KG1 (cell line): Measurements from ENCODE around the gene GNG14.
A peak's percentile ranks its signal among the peaks of the same experiment; 100 is the strongest.
"Not testable (repeated sequence)": the region's sequence is repeated elsewhere in the genome, so short reads cannot be mapped to it uniquely, and the experiment has no call there.

Experiments
- DNase-seq: peaks from one replicate; lab custom pipeline; 2025; lab: John Stamatoyannopoulos, UW

The GNG14 gene

GRCh38 chr19:12687496-12688196, at the start of gene GNG14:
Gene GNG14 (plus strand): TSS chr19:12687998. CDS start chr19:12688049, 51 bp downstream.
- DNase-seq, result no peak

- DNase-seq, result no peak
Measured at GRCh38 chr19:12638611-12639182, 49.1 kb upstream of the GNG14 start.

DNA sequence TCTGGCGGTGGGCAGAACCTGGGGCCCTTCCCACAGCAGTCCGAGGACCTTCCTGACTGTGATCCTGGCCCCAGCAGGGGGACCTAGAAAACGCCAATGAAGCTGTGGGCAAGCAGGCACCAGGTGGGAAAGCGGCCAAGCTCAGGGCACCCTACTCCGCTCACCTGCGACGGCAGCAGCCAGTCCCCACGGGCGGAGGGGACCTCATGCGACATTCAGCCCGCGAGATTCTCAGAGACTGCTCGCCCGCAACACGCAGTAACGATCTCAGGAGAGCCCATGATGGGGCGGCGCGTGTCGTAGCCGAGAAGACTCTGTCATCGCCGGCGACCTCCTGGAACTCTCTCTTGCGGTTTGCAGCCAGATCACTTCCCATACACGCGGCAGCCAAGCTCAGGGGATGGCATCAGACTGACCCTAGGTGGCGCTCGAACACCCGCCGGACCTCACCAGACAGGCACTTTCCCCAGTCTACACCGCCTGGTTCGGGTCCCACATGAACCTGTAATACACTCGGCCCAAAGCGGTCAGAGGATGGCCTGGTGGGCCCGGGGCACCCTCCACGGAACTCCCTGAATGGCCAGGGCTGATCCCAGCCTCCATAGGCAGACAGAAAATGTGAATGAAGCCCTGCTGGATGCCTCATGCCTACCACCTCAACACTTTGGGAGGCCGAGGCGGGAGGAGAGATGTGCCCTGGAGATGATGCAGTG, 47.7 kb upstream of the GNG14 start:
- peak; percentile 43 for DNase-seq

DNA sequence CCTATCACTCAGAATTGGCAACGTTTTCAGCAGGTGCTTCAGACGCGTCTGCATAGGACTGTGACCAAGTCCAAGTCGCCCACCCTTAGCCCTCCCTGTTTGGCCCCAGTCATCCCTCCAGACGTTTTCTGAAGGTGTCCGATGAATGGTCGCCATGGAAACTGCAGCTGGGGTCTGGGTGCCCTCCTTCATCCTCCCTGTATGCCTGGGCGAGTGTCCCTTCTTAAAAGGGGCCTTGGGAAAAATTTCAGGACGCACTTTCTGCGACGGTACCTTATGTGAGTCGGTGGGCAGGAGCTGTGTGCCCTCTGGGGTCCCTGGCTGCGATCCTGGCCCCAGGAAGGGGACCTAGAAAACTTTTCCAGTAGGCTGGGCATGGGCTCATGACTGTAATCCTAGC, 46.3 kb upstream of the GNG14 start:
- DNase-seq, result no peak

DNA sequence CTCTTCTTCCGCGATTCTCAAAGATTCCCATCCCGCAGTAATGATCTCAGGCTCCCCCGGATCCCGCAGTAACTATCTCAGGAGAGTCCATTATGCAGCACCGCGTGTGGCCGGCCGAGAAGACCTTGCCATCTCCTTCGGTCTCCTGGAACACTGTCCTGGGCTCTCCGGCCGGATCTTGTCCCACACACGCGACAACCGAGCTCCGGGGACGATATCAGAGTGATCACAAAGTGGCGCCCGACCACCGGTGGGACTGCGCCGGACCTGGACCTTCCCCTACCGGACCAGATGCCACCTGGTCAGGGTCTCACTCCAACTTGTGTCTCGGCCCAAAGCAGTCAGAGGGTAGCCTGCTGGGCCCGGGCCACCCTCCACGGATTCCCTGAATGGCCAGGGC, 45.3 kb upstream of the GNG14 start:
- DNase-seq, result no peak

DNA sequence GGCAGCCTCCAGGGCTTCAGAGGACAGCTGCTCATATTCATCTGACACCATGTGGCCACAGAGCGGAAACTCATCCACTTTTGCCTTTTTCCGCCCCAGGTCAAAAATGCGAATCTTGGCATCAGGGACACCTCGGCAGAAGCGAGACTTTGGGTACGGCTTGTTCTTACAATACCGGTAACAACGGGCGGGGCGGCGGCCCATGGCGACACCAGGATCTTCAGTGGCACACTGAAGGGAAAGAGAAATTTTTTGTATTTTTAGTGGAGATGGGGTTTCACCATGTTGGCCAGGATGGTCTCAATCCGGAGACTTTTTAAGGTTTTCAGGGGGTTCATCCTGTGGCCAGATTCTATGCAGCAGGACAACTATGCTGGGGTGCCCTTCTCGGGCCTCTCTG, 44.1 kb upstream of the GNG14 start:
- not testable (repeated sequence) for DNase-seq

GRCh38 chr19:12646551-12646950, 41.2 kb upstream of the GNG14 start:
- DNase-seq, result no peak

- DNase-seq, result no peak
Measured at GRCh38 chr19:12647047-12647446, 40.8 kb upstream of the GNG14 start.

DNA sequence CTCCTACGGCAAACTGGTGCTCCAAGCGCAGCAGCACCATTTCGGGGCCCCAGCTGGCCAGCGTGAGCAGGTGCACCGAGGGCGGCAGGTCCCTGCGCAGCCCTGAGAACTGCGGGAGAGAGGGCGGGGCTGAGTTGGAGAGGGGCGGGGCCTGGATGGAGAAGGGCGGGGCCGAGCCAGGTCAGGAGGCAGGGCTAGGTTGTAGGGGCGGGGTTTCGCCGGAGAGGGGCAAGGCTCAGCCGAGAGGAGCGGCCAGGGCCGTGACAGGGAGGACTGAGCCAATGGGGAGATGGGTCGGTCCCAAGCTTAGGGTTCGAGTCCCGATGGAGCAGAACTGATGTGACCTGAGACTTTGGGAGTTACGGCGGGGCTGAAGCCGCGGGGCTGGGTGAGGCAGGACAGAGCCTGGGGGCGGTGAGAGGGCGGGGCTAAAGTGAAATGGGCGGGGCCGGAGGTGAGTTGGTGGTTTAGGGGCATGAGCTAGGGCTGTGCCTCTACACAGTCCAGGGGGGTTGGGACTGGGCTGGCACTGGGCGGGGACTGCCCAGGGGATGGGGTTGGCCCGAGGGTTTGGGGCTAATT, 40.2 kb upstream of the GNG14 start:
- DNase-seq, result no peak

- no peak for DNase-seq
Measured at GRCh38 chr19:12648088-12648487, 39.7 kb upstream of the GNG14 start.

DNA sequence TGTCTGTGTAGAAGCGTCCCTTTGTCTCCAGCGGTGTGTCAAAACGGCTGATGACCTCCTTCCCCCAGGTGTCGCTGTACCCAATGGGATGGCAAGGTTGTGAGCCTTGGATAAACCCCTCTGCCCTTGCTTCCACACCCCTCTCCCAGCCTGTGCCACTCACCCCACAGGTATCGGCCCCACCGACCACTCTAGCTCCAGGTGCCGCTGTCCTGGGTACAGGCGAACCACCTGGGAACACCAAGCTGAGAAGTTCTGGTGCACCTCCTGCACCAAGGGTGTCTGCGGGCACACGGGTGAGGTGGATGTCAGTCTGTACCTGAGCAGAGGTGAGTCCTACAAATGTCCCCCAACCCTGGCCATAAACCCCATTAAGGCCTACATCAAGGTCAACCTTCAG, 37.9 kb upstream of the GNG14 start:
- DNase-seq, result no peak

- no peak for DNase-seq
Measured at GRCh38 chr19:12652219-12652618, 35.6 kb upstream of the GNG14 start.

GRCh38 chr19:12655546-12655945, 32.3 kb upstream of the GNG14 start:
- DNase-seq, result no peak

DNA sequence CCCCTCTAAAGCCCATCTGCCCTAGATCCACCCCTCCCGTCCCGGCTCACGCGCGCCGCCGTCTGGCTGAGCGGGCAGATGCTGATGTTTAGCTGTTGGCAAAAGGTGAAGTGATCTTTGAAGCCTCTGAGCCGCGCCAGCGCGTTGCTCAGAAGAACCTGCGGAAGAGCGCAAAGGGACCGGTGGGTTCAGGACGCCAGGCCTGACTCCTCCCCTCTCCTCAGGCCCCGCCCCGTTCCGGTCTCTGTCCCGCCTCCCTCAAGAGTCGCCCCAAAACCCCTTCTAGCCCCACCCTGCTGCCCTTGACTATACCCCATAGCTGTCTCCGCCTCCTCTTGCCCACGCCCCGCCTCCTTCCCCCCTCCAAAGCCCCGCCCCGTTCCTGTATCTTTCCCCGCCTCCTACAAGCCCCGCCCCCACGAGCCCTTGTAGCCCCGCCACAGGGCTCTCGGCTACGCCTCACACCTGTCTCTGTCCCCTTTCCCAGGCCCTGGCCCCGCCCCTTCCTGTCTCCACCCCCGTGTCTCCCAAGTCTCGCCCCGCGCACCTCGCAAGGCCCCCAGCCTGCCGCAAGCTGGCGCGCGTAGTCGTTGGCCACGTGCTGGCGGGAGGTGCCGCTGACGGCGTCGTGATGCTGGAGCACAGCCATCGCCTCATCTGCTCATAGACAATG, 30.8 kb upstream of the GNG14 start:
- no peak for DNase-seq

DNA sequence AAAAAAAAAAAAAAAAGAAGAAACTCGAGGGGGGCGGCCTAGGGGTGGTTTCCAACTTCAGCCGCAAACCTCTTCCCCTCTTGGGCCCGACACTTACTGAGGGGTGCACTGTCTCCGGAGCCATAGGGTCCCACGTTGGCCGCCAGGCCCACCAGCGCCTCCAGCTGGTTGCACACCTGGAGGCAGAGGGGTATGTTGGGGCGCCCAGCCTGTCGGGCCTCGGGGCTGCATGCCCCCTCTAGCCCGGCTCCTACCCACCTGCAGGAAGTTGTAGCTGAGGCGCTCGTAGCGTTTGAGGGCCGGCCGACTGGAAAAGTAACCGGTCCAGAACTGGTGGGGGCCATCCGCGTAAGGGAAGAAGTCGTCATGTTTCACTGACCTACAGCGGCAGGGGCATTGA, 29.8 kb upstream of the GNG14 start:
- no peak for DNase-seq

- DNase-seq, result no peak
Measured at GRCh38 chr19:12660980-12661379, 26.8 kb upstream of the GNG14 start.

DNA sequence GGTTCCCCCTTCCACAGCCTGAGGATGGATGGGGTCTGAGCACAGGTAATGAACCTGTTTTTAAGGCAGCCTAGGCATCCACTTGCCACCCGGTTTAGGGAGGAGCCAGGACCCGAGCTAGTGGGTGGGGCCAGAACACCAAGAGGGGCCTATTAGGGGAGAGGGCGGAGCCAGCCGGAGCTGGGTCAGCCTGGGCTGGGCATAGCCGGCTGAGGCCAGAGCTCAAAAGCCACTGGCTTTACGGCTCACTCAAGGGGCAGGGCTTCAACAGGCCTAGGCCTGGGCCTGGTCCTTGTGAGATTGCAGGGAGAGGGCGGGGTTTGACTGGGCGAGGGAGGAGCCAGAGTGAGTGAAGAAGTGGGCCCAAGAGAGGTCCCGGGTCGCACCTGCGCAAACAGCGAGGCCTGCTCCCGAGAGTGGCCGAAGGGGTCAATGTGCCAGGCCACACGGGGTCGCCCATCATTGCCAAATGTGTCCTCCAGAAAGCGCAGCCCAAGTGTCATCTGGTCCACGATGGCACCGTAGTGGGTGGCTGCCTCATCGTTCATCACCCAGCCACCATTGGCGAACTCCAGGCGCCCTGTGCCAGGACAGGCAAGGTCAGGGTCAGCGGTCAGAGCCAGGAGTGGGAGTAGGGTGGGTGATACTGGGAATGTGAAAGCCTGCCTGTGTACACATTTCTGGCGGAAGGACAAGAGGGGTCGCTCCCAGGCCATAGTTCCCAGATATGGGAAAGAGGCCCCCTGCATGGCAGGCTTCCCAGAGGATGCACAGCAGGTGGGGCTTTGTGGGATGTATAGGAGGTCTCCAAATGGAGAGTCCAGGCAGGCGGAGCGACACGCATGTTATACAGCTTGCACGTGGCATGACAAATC, 23.2 kb upstream of the GNG14 start:
- DNase-seq, result no peak

DNA sequence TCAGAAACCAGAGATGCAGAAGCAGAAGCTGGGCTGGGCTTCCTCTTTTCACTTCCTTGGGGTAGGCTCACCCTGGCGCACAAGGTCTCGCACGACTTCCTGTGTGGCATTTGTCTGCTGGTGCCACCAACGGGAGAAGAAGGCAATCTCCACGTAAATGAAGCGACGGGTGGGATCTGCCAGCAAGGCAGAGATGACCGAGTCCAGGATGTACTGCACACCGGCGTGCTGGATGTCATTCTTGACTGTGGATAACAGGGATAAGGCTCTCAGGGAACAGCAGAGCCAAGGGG, 22.6 kb upstream of the GNG14 start:
- DNase-seq, result peak; percentile 82

DNA sequence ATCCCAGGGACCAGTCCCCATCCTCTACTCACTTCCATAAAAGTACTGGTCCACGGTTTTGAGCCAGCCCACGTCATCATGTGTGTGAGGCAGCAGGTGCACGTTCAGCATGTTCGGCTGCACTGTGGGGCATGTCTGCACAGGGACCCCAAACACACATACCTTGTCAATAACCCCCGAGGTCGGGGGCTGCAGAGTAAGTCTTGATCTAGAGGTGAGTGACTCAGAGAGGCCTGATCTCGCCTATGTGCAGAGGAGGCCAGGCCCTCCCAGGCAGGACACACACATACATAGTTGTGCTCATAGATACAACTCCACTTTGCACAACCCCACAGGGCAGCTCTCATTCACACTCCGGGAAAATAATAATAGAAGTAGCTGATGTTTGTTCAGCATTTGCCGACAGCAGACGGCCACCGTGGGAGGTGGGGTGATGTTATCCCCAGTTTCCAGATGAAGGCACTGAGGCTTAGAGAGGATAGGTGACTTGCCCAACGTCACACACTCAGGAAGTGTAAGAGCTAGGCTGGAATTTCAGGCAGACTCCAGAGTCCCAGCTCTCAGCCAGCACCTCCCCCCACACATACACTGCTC, 22.0 kb upstream of the GNG14 start:
- DNase-seq, result no peak

- DNase-seq, result peak; percentile 46
Measured at GRCh38 chr19:12666265-12667048, 21.3 kb upstream of the GNG14 start, which contains the start of the genes MAN2B1 and WDR83. Gene MAN2B1 (minus strand): TSS chr19:12666742. CDS start chr19:12666701, 41 bp downstream. Gene WDR83 (plus strand): TSS chr19:12666807. CDS start chr19:12669791, 2,984 bp downstream.
